GM12878 (cell line): Measurements from ENCODE around the gene ARL5A. TPM values are rescaled to one million over a fixed set of nuclear protein-coding genes. Genes with fewer than 3 reads are reported as not detected.

ENCODE experiments used
- ATAC-seq: fragments of 200-7000 bp; cut with Tn5 transposase; 3 replicates; pipeline ENCODE4 v1.9.1; 2020; ENCODE audit warnings: mild to moderate bottlenecking, moderate library complexity
- BruUV-seq: library from RNA; stranded (reverse); fragments of 400-500 nt; replicated peaks from 2 replicates; lab custom pipeline; 2021; lab: Mats Ljungman, UMichigan
- CTCF ChIA-PET: fragments of 300-600 bp; sonication (Branson Sonifier 250); formaldehyde crosslinking; extraction: SDS; loops from one replicate; lab custom pipeline; 2021; ENCODE audit warnings: inconsistent platforms; lab: Yijun Ruan, JAX
- POLR2A ChIA-PET: fragments of 350-600 bp; formaldehyde crosslinking; extraction: SDS; loops from one replicate; lab custom pipeline; 2021; ENCODE audit warnings: inconsistent platforms; lab: Charles Lee
- RAD21 ChIA-PET: fragments of 300-600 bp; sonication (Branson Sonifier 250); formaldehyde crosslinking; loops from one replicate; lab custom pipeline; 2023; ENCODE audit warnings: antibody characterized with exemption; ENCODE audit not compliant: unreplicated experiment; lab: Charles Lee
- SMC1A ChIA-PET: fragments of 300-600 bp; sonication (Branson Sonifier 250); formaldehyde crosslinking; loops from one replicate; lab custom pipeline; 2023; ENCODE audit not compliant: unreplicated experiment, uncharacterized antibody; lab: Charles Lee
- DNase-seq: peaks from one replicate; pipeline ENCODE4 v3.0.0-alpha.2; 2011; ENCODE audit warnings: low read depth, low spot score
- FAIRE-seq: peaks from 3 replicates; lab custom pipeline; 2011; peaks lifted over from hg19 to GRCh38; lab: Jason Lieb, UNC
- H2AFZ ChIP-seq: 2 replicates; pipeline ENCODE4 v1.6.0; 2011; ENCODE audit warnings: low read depth, low read length, control low read depth; ENCODE audit not compliant: control insufficient read depth
- H3K27ac ChIP-seq: 2 replicates; pipeline ENCODE4 v1.5.1; 2011; ENCODE audit warnings: control low read depth; ENCODE audit not compliant: control insufficient read depth, insufficient read depth
- H3K27me3 ChIP-seq, 2 experiments: replicated peaks in 1 of 2; 2 replicates each; pipeline versions ENCODE4 v1.6.0 to v1.6.1; 2011; ENCODE audit warnings: low read length in 1 of 2; ENCODE audit not compliant: control insufficient read depth in 2 of 2, insufficient read depth in 2 of 2
- H3K36me3 ChIP-seq, 2 experiments: 2 replicates each; pipeline ENCODE4 v1.5.1; 2011; ENCODE audit warnings: low read length in 1 of 2; ENCODE audit not compliant: control insufficient read depth in 2 of 2, insufficient read depth in 2 of 2
- H3K4me1 ChIP-seq: 2 replicates; pipeline ENCODE4 v1.6.1; 2011; ENCODE audit warnings: mild to moderate bottlenecking, low read length, moderate library complexity, mixed read lengths; ENCODE audit not compliant: control insufficient read depth, insufficient read depth
- H3K4me2 ChIP-seq: 2 replicates; pipeline ENCODE4 v1.6.0; 2011; ENCODE audit warnings: control low read depth; ENCODE audit not compliant: control insufficient read depth, insufficient read depth
- H3K4me3 ChIP-seq: fragments of 200-600 bp; sonication (generic); 2 replicates; pipeline ENCODE4 v1.5.1; 2016
- H3K79me2 ChIP-seq: 2 replicates; pipeline ENCODE4 v1.6.0; 2011; ENCODE audit warnings: low read length; ENCODE audit not compliant: control insufficient read depth, insufficient read depth
- H3K9ac ChIP-seq: 2 replicates; pipeline ENCODE4 v1.8.0; 2011; ENCODE audit warnings: low read length, control low read depth, mixed read lengths; ENCODE audit not compliant: control insufficient read depth, insufficient read depth
- H3K9me3 ChIP-seq: replicated peaks from 3 replicates; pipeline ENCODE4 v1.5.1; 2011; ENCODE audit warnings: mild to moderate bottlenecking, low read length; ENCODE audit not compliant: control insufficient read depth, insufficient read depth
- H4K20me1 ChIP-seq: 2 replicates; pipeline ENCODE4 v1.6.0; 2011; ENCODE audit not compliant: control insufficient read depth, insufficient read depth
- WGBS: methylation state at CpG from one replicate; pipeline ENCODE4 v1.1.6; 2016; ENCODE audit warnings: low lambda C conversion rate; ENCODE audit not compliant: insufficient replicate concordance, insufficient coverage; ENCODE audit errors: missing lambda C conversion rate; 5-methylcytosine and 5-hydroxymethylcytosine counted together
- in situ Hi-C: fragments of 300-500 bp; cut with MboI; formaldehyde crosslinking; loops from 9 replicates; pipeline ENCODE4 v1.14.3; 2018; ENCODE audit warnings: mixed read lengths
- intact Hi-C: fragments of 100-400 bp; cut with micrococcal nuclease; formaldehyde crosslinking; loops from one replicate; pipeline ENCODE4 v1.14.2; 2022; ENCODE audit not compliant: unreplicated experiment
- polyA plus RNA-seq, 11 experiments: library from polyadenylated mRNA; depleted of rRNA in 4 of 11; unstranded in 6 of 11; stranded (reverse) in 5 of 11; fragments of >200 nt; fragmentation: Nextera tagmentation in 4 of 11; fragmentation: Illumina TruSeq in 1 of 11; extraction: Ambion mirVana in 4 of 11; extraction: Trizol in 1 of 11; gene quantifications; 1 replicate in 1 of 11; 2 replicates in 10 of 11; pipeline versions ENCODE4 v1.2.1 to v1.2.3, GENCODE V29; 2011 to 2016; ENCODE audit warnings: inconsistent platforms in 2 of 11, missing spikeins in 2 of 11, low read depth in 1 of 11
- total RNA-seq, 4 experiments: library from RNA; depleted of rRNA in 3 of 4; stranded (reverse); fragments of >200 nt in 3 of 4; fragmentation: Illumina TruSeq in 1 of 4; extraction: Trizol in 1 of 4; gene quantifications; 2 replicates each; pipeline versions ENCODE4 v1.2.1 to v1.2.3, GENCODE V29; 2013 to 2021
- TF ChIP-seq, protein P1 (sequence below): fragments of 450-650 bp; IDR thresholded peaks from 2 replicates; pipeline ENCODE4 v1.6.1; 2016; ENCODE audit warnings: mild to moderate bottlenecking, moderate library complexity, borderline replicate concordance

ARL5A gene
- total and polyA plus RNA-seq, 10 of the 15 experiments (the other 5 are each of a cell fraction or from before 2014, with no cell fraction given), result 9.4 to 52.9 (median 32.0) TPM

- Histone ChIP-seq H3K27ac (no peak overlapping the region), H4K20me1 (no peaks in the 10 kb centered on the region)
- RAD21 ChIA-PET, result no interaction called here
- POLR2A ChIA-PET, result no interaction called here
- TF ChIP-seq, protein P1, sequence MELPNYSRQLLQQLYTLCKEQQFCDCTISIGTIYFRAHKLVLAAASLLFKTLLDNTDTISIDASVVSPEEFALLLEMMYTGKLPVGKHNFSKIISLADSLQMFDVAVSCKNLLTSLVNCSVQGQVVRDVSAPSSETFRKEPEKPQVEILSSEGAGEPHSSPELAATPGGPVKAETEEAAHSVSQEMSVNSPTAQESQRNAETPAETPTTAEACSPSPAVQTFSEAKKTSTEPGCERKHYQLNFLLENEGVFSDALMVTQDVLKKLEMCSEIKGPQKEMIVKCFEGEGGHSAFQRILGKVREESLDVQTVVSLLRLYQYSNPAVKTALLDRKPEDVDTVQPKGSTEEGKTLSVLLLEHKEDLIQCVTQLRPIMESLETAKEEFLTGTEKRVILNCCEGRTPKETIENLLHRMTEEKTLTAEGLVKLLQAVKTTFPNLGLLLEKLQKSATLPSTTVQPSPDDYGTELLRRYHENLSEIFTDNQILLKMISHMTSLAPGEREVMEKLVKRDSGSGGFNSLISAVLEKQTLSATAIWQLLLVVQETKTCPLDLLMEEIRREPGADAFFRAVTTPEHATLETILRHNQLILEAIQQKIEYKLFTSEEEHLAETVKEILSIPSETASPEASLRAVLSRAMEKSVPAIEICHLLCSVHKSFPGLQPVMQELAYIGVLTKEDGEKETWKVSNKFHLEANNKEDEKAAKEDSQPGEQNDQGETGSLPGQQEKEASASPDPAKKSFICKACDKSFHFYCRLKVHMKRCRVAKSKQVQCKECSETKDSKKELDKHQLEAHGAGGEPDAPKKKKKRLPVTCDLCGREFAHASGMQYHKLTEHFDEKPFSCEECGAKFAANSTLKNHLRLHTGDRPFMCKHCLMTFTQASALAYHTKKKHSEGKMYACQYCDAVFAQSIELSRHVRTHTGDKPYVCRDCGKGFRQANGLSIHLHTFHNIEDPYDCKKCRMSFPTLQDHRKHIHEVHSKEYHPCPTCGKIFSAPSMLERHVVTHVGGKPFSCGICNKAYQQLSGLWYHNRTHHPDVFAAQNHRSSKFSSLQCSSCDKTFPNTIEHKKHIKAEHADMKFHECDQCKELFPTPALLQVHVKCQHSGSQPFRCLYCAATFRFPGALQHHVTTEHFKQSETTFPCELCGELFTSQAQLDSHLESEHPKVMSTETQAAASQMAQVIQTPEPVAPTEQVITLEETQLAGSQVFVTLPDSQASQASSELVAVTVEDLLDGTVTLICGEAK, result no peak
- TF ChIP-seq, all 136 proteins: peak for 0
- Histone ChIP-seq H3K27me3 (no peaks in the 10 kb centered on the region), H3K36me3 (0 out of 4 replicates have a peak, but pooled peaks cover 0 to 2% of the 10 kb centered on the region in 2 experiments), H3K79me2 (no peaks in the 10 kb centered on the region), H3K9ac (no peak overlapping the region), H3K9me3 (no peaks in the 10 kb centered on the region), H3K4me2 (no peak overlapping the region), H3K4me3 (no peak overlapping the region), H2AFZ (no peak overlapping the region), H3K4me1 (peaks cover 9% of the 10 kb centered on the region)
- 89% methylated on average over 1 of the region's 1 CpG for WGBS
- SMC1A ChIA-PET, result no interaction called here
- BruUV-seq, result no TSS peak
- CTCF ChIA-PET, result no interaction called here
- no peak for ATAC-seq
- in situ Hi-C loops, result no loop called here
- FAIRE-seq, result no peak
- no peak for DNase-seq
- intact Hi-C loops, result no loop called here
These were observed 51.9 kb downstream of the ARL5A start for GRCh38 chr2:151776367-151776766.
